Hepatocyte (in vitro differentiated cells): ENCODE measurements around the gene SPSB3.

Source experiments
- EZH2 ChIP-seq: fragments of 200-600 bp; sonication (generic); IDR thresholded peaks from 2 replicates; pipeline ENCODE4 v1.6.1; 2016; ENCODE audit warnings: antibody characterized with exemption, mild to moderate bottlenecking, borderline replicate concordance
- EZH2phosphoT487 ChIP-seq: fragments of 200-600 bp; sonication (generic); IDR thresholded peaks from one replicate; pipeline ENCODE4 v1.6.1; 2018; ENCODE audit warnings: antibody characterized with exemption, mild to moderate bottlenecking, low read depth, moderate library complexity; ENCODE audit not compliant: unreplicated experiment, severe bottlenecking
- TF ChIP-seq, protein P1 (sequence below): fragments of 200-600 bp; sonication (generic); IDR thresholded peaks from 2 replicates; pipeline ENCODE4 v1.5.1; 2016; ENCODE audit warnings: antibody characterized with exemption, mild to moderate bottlenecking; ENCODE audit not compliant: poor library complexity

- TF ChIP-seq, protein P1, sequence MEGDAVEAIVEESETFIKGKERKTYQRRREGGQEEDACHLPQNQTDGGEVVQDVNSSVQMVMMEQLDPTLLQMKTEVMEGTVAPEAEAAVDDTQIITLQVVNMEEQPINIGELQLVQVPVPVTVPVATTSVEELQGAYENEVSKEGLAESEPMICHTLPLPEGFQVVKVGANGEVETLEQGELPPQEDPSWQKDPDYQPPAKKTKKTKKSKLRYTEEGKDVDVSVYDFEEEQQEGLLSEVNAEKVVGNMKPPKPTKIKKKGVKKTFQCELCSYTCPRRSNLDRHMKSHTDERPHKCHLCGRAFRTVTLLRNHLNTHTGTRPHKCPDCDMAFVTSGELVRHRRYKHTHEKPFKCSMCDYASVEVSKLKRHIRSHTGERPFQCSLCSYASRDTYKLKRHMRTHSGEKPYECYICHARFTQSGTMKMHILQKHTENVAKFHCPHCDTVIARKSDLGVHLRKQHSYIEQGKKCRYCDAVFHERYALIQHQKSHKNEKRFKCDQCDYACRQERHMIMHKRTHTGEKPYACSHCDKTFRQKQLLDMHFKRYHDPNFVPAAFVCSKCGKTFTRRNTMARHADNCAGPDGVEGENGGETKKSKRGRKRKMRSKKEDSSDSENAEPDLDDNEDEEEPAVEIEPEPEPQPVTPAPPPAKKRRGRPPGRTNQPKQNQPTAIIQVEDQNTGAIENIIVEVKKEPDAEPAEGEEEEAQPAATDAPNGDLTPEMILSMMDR: no peak
- TF ChIP-seq EZH2 (no peak), EZH2phosphoT487 (no peak)
Measured at GRCh38 chr16:1729445-1729844, 52.9 kb downstream of the SPSB3 start.
